Activated CD4-positive, alpha-beta T cell treated with anti-CD3 and anti-CD28 coated beads, Interleukin-2, amount 50 U/mL, for 24 hours (primary cell): ENCODE results near the gene MED19.
A peak's percentile ranks its signal among the peaks of the same experiment; 100 is the strongest.
"Not testable (repeated sequence)": the region's sequence is repeated elsewhere in the genome, so short reads cannot be mapped to it uniquely, and the experiment has no call there.

Experiments used
- DNase-seq, 2 donors: peaks; one replicate each; pipeline ENCODE4 v3.0.0-alpha.2; 2020; ENCODE audit warnings: low read depth in 1 of 2, low spot score in 1 of 2

Gene MED19

GRCh38 chr11:57705432-57705831, 6.6 kb downstream of the MED19 start:
- not testable (repeated sequence) for DNase-seq

- no peak for DNase-seq
Measured at GRCh38 chr11:57704932-57705331, 7.1 kb downstream of the MED19 start.

GRCh38 chr11:57703341-57703740, 8.7 kb downstream of the MED19 start:
- no peak for DNase-seq

- DNase-seq, result no peak
Measured at GRCh38 chr11:57700425-57700824, 11.6 kb downstream of the MED19 start.

- no peak for DNase-seq
Measured at GRCh38 chr11:57699813-57700212, 12.2 kb downstream of the MED19 start.

GRCh38 chr11:57698843-57699365, 13.1 kb downstream of the MED19 start:
- no peak for DNase-seq

GRCh38 chr11:57690474-57690873, 21.5 kb downstream of the MED19 start:
- DNase-seq, result not testable (repeated sequence)

- DNase-seq, result no peak
Measured at GRCh38 chr11:57681168-57681567, 30.8 kb downstream of the MED19 start.

- DNase-seq, result no peak
Measured at GRCh38 chr11:57680552-57680874, 31.5 kb downstream of the MED19 start.

GRCh38 chr11:57679396-57679795, 32.6 kb downstream of the MED19 start:
- DNase-seq, result no peak

- DNase-seq, result no peak
Measured at GRCh38 chr11:57675176-57675941, 36.7 kb downstream of the MED19 start.

GRCh38 chr11:57674251-57674650, 37.8 kb downstream of the MED19 start:
- no peak for DNase-seq

GRCh38 chr11:57668434-57668782, 43.6 kb downstream of the MED19 start:
- no peak for DNase-seq

GRCh38 chr11:57667736-57668433, 44.1 kb downstream of the MED19 start, which contains the start of gene ZDHHC5:
Gene ZDHHC5, plus strand, starts transcription at chr11:57668114. Its CDS starts 4,977 bp downstream, at chr11:57673091.
- DNase-seq, result peak; percentile 98 to 99

GRCh38 chr11:57667117-57667735, 44.8 kb downstream of the MED19 start:
- peak; percentile 59 to 92 for DNase-seq

GRCh38 chr11:57663975-57664374, 48.0 kb downstream of the MED19 start:
- no peak for DNase-seq

GRCh38 chr11:57662893-57663292, 49.1 kb downstream of the MED19 start:
- no peak for DNase-seq

- no peak for DNase-seq
Measured at GRCh38 chr11:57659669-57660068, 52.3 kb downstream of the MED19 start.

GRCh38 chr11:57658023-57658361, 54.0 kb downstream of the MED19 start:
- no peak for DNase-seq

- DNase-seq, result peak; percentile 98 to 99
Measured at GRCh38 chr11:57657194-57658022, 54.6 kb downstream of the MED19 start, which contains the start of gene CLP1. Gene CLP1, plus strand, starts transcription at chr11:57657762. Its CDS starts 1,715 bp downstream, at chr11:57659477.

- no peak for DNase-seq
Measured at GRCh38 chr11:57656885-57657193, 55.2 kb downstream of the MED19 start.
